ENCODE data around the gene TALDO1.

- TF ChIP-seq, protein P1, sequence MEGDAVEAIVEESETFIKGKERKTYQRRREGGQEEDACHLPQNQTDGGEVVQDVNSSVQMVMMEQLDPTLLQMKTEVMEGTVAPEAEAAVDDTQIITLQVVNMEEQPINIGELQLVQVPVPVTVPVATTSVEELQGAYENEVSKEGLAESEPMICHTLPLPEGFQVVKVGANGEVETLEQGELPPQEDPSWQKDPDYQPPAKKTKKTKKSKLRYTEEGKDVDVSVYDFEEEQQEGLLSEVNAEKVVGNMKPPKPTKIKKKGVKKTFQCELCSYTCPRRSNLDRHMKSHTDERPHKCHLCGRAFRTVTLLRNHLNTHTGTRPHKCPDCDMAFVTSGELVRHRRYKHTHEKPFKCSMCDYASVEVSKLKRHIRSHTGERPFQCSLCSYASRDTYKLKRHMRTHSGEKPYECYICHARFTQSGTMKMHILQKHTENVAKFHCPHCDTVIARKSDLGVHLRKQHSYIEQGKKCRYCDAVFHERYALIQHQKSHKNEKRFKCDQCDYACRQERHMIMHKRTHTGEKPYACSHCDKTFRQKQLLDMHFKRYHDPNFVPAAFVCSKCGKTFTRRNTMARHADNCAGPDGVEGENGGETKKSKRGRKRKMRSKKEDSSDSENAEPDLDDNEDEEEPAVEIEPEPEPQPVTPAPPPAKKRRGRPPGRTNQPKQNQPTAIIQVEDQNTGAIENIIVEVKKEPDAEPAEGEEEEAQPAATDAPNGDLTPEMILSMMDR (IDR thresholded peaks at IDR 0.05; ENCODE audit: low read length) = no peak
- no peak for TF ChIP-seq EZH2 (IDR thresholded peaks at IDR 0.05; ENCODE audit: borderline replicate concordance, low read length)
These were observed 65.8 kb downstream of the TALDO1 start for GRCh38 chr11:813072-813455.
